Subcutaneous adipose tissue (tissue), 4 donors: Measurements from ENCODE around the gene TRIL. TPM values are rescaled to one million over a fixed set of nuclear protein-coding genes. Genes with fewer than 3 reads are reported as not detected.

Source experiments
- CTCF ChIP-seq: fragments of 450-650 bp; IDR thresholded peaks from one replicate; pipeline ENCODE4 v1.5.1; 2016; ENCODE audit warnings: low read depth, mild to moderate bottlenecking, control low read depth, antibody characterized with exemption, moderate library complexity
- total RNA-seq, 4 donors: library from RNA; depleted of rRNA; stranded (reverse); fragments of >200 nt; gene quantifications; one replicate each; pipeline ENCODE4 v1.1.0, GENCODE V29; 2016

Gene TRIL
- total RNA-seq, 4 donors from 2014 or later = 0.65 to 2.8 (median 0.89) TPM

- TF ChIP-seq CTCF = no peak
These were observed 31.3 kb upstream of the TRIL start for GRCh38 chr7:28989211-28989980.

DNA sequence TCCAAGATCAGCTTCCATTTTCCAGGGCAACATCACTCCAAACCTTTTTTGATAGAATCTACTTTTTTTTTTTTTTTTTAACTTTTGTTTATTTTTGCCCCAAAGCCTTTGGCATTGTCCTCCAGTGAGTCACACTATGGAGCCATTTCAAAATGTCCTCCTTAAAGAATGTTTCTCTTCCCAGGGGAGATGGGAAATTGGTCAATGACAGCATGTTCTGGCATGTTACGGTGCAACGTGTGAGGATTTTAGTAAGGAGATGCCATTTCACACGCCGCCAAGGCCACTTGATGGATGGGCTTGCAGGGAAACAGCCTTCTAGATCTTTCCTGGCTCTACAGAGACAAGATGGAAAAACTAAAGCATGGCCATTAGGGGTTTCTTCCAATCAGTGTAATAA, 30.7 kb upstream of the TRIL start:
- no peak for TF ChIP-seq CTCF

DNA sequence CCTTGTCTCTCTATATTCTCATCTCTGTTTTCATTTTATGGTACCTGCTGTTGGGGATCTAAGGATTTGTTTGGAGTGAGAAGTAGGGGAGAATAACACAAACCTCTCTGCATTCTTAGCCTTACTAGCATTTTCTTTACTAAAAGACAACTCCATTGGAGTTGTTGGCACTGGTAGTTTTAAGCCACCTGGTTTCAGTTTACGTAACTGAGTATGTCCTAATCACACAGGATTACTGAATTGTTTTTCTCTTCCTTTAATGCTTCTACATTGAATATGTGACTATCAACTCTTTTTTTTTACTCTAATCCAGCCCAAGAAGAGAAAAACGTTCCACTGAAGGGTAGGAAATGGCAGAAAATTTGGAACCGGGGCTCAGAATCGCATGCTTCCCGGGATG, 30.0 kb upstream of the TRIL start:
- no peak for TF ChIP-seq CTCF

- TF ChIP-seq CTCF = no peak
These were observed 28.6 kb upstream of the TRIL start for GRCh38 chr7:28986765-28987110.

DNA sequence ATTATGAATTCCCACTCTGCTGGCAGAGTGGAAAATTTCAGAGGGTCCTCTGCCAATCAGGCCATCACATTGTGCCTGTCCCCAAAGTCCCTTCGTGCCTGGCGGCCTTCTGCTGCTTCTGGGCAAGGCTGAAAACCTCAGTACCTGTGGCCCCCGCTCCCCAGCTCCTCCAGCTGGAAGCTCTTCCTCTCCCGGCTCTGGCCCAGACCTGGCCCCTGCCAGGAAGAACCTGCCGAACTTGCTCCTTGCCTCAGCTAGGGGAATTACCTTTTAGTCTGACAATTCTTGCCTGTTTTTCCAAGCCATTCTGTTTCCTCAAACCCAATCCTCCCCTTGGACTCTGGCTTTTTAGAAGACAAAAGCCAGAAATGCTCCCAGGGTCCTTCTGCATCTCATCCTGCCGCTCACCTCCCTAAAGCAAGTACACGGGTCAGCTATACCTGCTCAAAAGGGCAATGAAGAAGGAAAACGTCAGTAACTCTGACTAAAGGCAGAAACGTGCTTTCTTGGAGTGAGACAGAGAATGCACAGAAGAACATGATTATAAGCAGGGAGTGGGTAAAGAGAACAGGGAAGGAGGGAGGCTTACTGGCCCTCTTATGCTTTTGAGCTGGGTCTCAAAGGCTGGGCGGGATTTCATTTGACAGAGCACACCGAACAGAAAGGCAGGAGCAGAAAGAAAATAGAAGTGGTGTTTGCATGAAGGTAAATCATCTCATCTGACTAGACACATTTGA, 28.1 kb upstream of the TRIL start:
- no peak for TF ChIP-seq CTCF

GRCh38 chr7:28984631-28985030, 26.5 kb upstream of the TRIL start:
- no peak for TF ChIP-seq CTCF

- no peak for TF ChIP-seq CTCF
These were observed 26.1 kb upstream of the TRIL start for GRCh38 chr7:28984217-28984616.
